ENCODE results near the gene THBD.

- TF ChIP-seq, protein P1, sequence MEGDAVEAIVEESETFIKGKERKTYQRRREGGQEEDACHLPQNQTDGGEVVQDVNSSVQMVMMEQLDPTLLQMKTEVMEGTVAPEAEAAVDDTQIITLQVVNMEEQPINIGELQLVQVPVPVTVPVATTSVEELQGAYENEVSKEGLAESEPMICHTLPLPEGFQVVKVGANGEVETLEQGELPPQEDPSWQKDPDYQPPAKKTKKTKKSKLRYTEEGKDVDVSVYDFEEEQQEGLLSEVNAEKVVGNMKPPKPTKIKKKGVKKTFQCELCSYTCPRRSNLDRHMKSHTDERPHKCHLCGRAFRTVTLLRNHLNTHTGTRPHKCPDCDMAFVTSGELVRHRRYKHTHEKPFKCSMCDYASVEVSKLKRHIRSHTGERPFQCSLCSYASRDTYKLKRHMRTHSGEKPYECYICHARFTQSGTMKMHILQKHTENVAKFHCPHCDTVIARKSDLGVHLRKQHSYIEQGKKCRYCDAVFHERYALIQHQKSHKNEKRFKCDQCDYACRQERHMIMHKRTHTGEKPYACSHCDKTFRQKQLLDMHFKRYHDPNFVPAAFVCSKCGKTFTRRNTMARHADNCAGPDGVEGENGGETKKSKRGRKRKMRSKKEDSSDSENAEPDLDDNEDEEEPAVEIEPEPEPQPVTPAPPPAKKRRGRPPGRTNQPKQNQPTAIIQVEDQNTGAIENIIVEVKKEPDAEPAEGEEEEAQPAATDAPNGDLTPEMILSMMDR (IDR thresholded peaks at IDR 0.05; ENCODE audit: low read length): no peak
- TF ChIP-seq EZH2 (IDR thresholded peaks at IDR 0.05; ENCODE audit: borderline replicate concordance, low read length): no peak
Observed at GRCh38 chr20:23043376-23043775, 6.1 kb downstream of the THBD start.
